ENCODE data around the gene GRID2.

DNA sequence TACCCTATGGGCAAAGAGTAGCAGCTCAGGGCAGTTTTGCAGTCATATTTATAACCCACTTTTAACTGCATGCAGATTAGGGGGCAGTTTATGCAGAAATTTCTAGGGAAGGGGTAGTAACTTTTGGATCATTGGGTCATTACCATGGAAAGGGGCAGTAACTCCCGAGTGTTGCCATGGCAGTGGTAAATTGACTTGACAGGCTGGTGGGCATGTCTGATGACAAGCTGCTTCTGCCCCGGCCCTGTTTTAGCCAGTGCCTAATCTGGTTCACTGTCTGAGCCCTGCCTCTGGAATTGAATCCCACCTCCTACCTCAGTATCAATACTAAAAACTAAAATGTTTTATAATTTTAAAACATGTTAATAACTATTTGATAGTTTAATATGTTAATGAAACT is 1162.7 kb downstream of the GRID2 start:
- TF ChIP-seq POLR2A (IDR thresholded peaks at IDR 0.05) = no peak
- TF ChIP-seq, protein P1, sequence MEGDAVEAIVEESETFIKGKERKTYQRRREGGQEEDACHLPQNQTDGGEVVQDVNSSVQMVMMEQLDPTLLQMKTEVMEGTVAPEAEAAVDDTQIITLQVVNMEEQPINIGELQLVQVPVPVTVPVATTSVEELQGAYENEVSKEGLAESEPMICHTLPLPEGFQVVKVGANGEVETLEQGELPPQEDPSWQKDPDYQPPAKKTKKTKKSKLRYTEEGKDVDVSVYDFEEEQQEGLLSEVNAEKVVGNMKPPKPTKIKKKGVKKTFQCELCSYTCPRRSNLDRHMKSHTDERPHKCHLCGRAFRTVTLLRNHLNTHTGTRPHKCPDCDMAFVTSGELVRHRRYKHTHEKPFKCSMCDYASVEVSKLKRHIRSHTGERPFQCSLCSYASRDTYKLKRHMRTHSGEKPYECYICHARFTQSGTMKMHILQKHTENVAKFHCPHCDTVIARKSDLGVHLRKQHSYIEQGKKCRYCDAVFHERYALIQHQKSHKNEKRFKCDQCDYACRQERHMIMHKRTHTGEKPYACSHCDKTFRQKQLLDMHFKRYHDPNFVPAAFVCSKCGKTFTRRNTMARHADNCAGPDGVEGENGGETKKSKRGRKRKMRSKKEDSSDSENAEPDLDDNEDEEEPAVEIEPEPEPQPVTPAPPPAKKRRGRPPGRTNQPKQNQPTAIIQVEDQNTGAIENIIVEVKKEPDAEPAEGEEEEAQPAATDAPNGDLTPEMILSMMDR (IDR thresholded peaks at IDR 0.05) = no peak
- no peak for TF ChIP-seq POLR2AphosphoS5 (IDR thresholded peaks at IDR 0.05)

All from breast epithelium (tissue), 3 donors.